Kasumi-1 (cell line): Measurements from ENCODE around the gene MSGN1.

Source experiments
- DNase-seq, 2 experiments: peaks; one replicate each; lab custom pipeline; 2025; lab: John Stamatoyannopoulos, UW

Gene MSGN1

GRCh38 chr2:17816396-17817245, at the start of gene MSGN1:
Gene MSGN1 (plus strand): TSS chr2:17816460. CDS start chr2:17816519, 59 bp downstream.
- DNase-seq: no peak

- DNase-seq: no peak
These were observed 47.4 kb upstream of the MSGN1 start for GRCh38 chr2:17768894-17769293.

GRCh38 chr2:17771956-17772355, 44.3 kb upstream of the MSGN1 start:
- no peak for DNase-seq

GRCh38 chr2:17772532-17772931, 43.7 kb upstream of the MSGN1 start:
- DNase-seq: no peak

GRCh38 chr2:17780546-17780945, 35.7 kb upstream of the MSGN1 start:
- no peak for DNase-seq

- DNase-seq: no peak
These were observed 34.8 kb upstream of the MSGN1 start for GRCh38 chr2:17781482-17781881.

- DNase-seq: no peak
These were observed 29.5 kb upstream of the MSGN1 start for GRCh38 chr2:17786727-17787126.

- no peak for DNase-seq
These were observed 27.5 kb upstream of the MSGN1 start for GRCh38 chr2:17788773-17789172.

- no peak for DNase-seq
These were observed 25.7 kb upstream of the MSGN1 start for GRCh38 chr2:17790536-17790935.

GRCh38 chr2:17791121-17791816, 25.0 kb upstream of the MSGN1 start:
- peak; percentile 44 to 49 for DNase-seq

- no peak for DNase-seq
These were observed 24.5 kb upstream of the MSGN1 start for GRCh38 chr2:17791817-17792130.

GRCh38 chr2:17792515-17792914, 23.7 kb upstream of the MSGN1 start:
- DNase-seq: no peak

- DNase-seq: no peak
These were observed 23.0 kb upstream of the MSGN1 start for GRCh38 chr2:17793296-17793695.

GRCh38 chr2:17793803-17794354, 22.4 kb upstream of the MSGN1 start:
- DNase-seq: no peak

- DNase-seq: no peak
These were observed 21.0 kb upstream of the MSGN1 start for GRCh38 chr2:17795309-17795708.

GRCh38 chr2:17798338-17798737, 17.9 kb upstream of the MSGN1 start:
- DNase-seq: no peak

- no peak for DNase-seq
These were observed 16.7 kb upstream of the MSGN1 start for GRCh38 chr2:17799301-17800120.

- no peak for DNase-seq
These were observed 16.0 kb upstream of the MSGN1 start for GRCh38 chr2:17800219-17800618.

GRCh38 chr2:17800693-17801458, 15.4 kb upstream of the MSGN1 start:
- DNase-seq: no peak

- DNase-seq: no peak
These were observed 12.8 kb upstream of the MSGN1 start for GRCh38 chr2:17803497-17803896.

- DNase-seq: peak; percentile 52 to 53
These were observed 11.9 kb upstream of the MSGN1 start for GRCh38 chr2:17804358-17804757.

GRCh38 chr2:17805166-17805565, 11.1 kb upstream of the MSGN1 start:
- DNase-seq: no peak
